Measurements from ENCODE around the gene TENT4A.

- TF ChIP-seq CTCF (conservative IDR thresholded peaks at IDR 0.05; ENCODE audit: low read length) (no peak), EZH2phosphoT487 (IDR thresholded peaks at IDR 0.05; ENCODE audit: borderline replicate concordance, low read depth, low read length) (no peak)
These were observed 4.0 kb downstream of the TENT4A start for GRCh38 chr5:6717247-6717646.
